T-helper 2 cell treated with Interferon-gamma antibody and Interleukin-4, amounts not matched to agents 100 ng/mL and 5 ng/mL, for 36 hours (primary cell): ENCODE data around the gene MRPL37. TPM values are rescaled to one million over a fixed set of nuclear protein-coding genes. Genes with fewer than 3 reads are reported as not detected.

Experiments
- intact Hi-C: fragments of 100-400 bp; cut with micrococcal nuclease; formaldehyde crosslinking; loops from one replicate; pipeline ENCODE4 v1.15.1; 2023
- total RNA-seq: library from RNA; stranded (reverse); gene quantifications from 2 replicates; pipeline ENCODE4 v1.2.3, GENCODE V29; 2022

Gene MRPL37
- total RNA-seq, 1 donor from 2014 or later = 109 TPM

- intact Hi-C loops = no loop called here
Observed at GRCh38 chr1:54263601-54264226, 63.7 kb downstream of the MRPL37 start.

- intact Hi-C loops = no loop called here
Observed at GRCh38 chr1:54265126-54265525, 65.2 kb downstream of the MRPL37 start.

- intact Hi-C loops = no loop called here
Observed at GRCh38 chr1:54265659-54266058, 65.7 kb downstream of the MRPL37 start.

- intact Hi-C loops = no loop called here
Observed at GRCh38 chr1:54266195-54266594, 66.2 kb downstream of the MRPL37 start.

GRCh38 chr1:54266908-54267307, 66.9 kb downstream of the MRPL37 start:
- intact Hi-C loops = no loop called here

Other genes starting within 250 kb of the MRPL37 start
- gene LDLRAD1, start 182.0 kb upstream of the MRPL37 start, total RNA-seq = not detected in 2 replicates
- gene TMEM59, start 147.0 kb upstream of the MRPL37 start, total RNA-seq = 148 and 154 TPM in 2 replicates
- 10.2 and 10.7 TPM in 2 replicates for gene TCEANC2, start 146.6 kb upstream of the MRPL37 start, total RNA-seq
- gene CDCP2, start 47.2 kb upstream of the MRPL37 start, total RNA-seq = not detected in 2 replicates
- 11.1 and 12.5 TPM in 2 replicates for gene CYB5RL, start 137 bp upstream of the MRPL37 start, total RNA-seq
- gene SSBP3, start 206.2 kb downstream of the MRPL37 start, total RNA-seq = 81.3 and 82.8 TPM in 2 replicates